HepG2 (cell line): Measurements from ENCODE around the gene FAM76A. TPM values are rescaled to one million over a fixed set of nuclear protein-coding genes. Genes with fewer than 3 reads are reported as not detected.

ENCODE experiments used
- ARHGAP35 ChIP-seq: sonication (generic); formaldehyde crosslinking; IDR thresholded peaks from 2 replicates; pipeline ENCODE4 v1.9.0; 2022; ENCODE audit warnings: mild to moderate bottlenecking, inconsistent platforms, moderate library complexity, missing genetic modification reagents, borderline replicate concordance
- ARID5B ChIP-seq: IDR thresholded peaks from 2 replicates; pipeline ENCODE4 v1.4.0; 2020; ENCODE audit warnings: mild to moderate bottlenecking, missing genetic modification reagents
- CSRNP2 ChIP-seq: sonication (generic); formaldehyde crosslinking; conservative IDR thresholded peaks from 2 replicates; pipeline ENCODE4 v1.8.0; 2022; ENCODE audit warnings: low read depth, missing genetic modification reagents
- ELF4 ChIP-seq: sonication (generic); formaldehyde crosslinking; IDR thresholded peaks from 2 replicates; pipeline ENCODE4 v1.5.0; 2020; ENCODE audit warnings: missing genetic modification reagents, mild to moderate bottlenecking, moderate library complexity, borderline replicate concordance
- HNRNPLL ChIP-seq: fragments of 200-400 bp; formaldehyde crosslinking; IDR thresholded peaks from 2 replicates; pipeline ENCODE4 v1.6.1; 2017; ENCODE audit warnings: mild to moderate bottlenecking, low read depth, low read length; ENCODE audit not compliant: poor library complexity, severe bottlenecking
- IRX3 ChIP-seq: sonication (generic); formaldehyde crosslinking; IDR thresholded peaks from 2 replicates; pipeline ENCODE4 v1.8.1; 2023; ENCODE audit warnings: mild to moderate bottlenecking, low read depth, missing genetic modification reagents, borderline replicate concordance
- NCOA5 ChIP-seq: sonication (generic); formaldehyde crosslinking; IDR thresholded peaks from 2 replicates; pipeline ENCODE4 v1.4.0; 2020; ENCODE audit warnings: missing genetic modification reagents
- PRMT3 ChIP-seq: sonication (generic); formaldehyde crosslinking; IDR thresholded peaks from 2 replicates; pipeline ENCODE4 v1.8.1; 2022; ENCODE audit warnings: low read depth, mild to moderate bottlenecking, moderate library complexity, missing genetic modification reagents, borderline replicate concordance
- RFX3 ChIP-seq: IDR thresholded peaks from 2 replicates; pipeline ENCODE4 v1.6.1; 2016; ENCODE audit warnings: missing biosample characterization, missing genetic modification reagents
- RFXAP ChIP-seq: sonication (generic); formaldehyde crosslinking; IDR thresholded peaks from 2 replicates; pipeline ENCODE4 v1.4.0; 2020; ENCODE audit warnings: missing genetic modification reagents, borderline replicate concordance
- SMYD3 ChIP-seq: sonication (generic); formaldehyde crosslinking; IDR thresholded peaks from 2 replicates; pipeline ENCODE4 v1.8.1; 2023; ENCODE audit warnings: mild to moderate bottlenecking, missing genetic modification reagents
- TSC22D2 ChIP-seq: sonication (generic); formaldehyde crosslinking; IDR thresholded peaks from 2 replicates; pipeline ENCODE4 v1.5.1; 2020; ENCODE audit warnings: missing genetic modification reagents, mild to moderate bottlenecking, borderline replicate concordance
- ZFP62 ChIP-seq: sonication (generic); formaldehyde crosslinking; IDR thresholded peaks from 2 replicates; pipeline ENCODE4 v1.4.0; 2020; ENCODE audit warnings: missing genetic modification reagents
- ZFP82 ChIP-seq: sonication (generic); formaldehyde crosslinking; IDR thresholded peaks from 2 replicates; pipeline ENCODE4 v1.5.1; 2020; ENCODE audit warnings: mild to moderate bottlenecking, missing genetic modification reagents, borderline replicate concordance
- ZNF782 ChIP-seq: sonication (generic); formaldehyde crosslinking; IDR thresholded peaks from 2 replicates; pipeline ENCODE4 v1.4.0; 2020; ENCODE audit warnings: missing genetic modification reagents, mild to moderate bottlenecking, borderline replicate concordance
- ZNF790 ChIP-seq: sonication (generic); formaldehyde crosslinking; IDR thresholded peaks from 2 replicates; pipeline ENCODE4 v1.8.0; 2022; ENCODE audit warnings: missing genetic modification reagents, mild to moderate bottlenecking, borderline replicate concordance
- polyA plus RNA-seq, 8 experiments: library from polyadenylated mRNA; depleted of rRNA in 3 of 8; stranded (reverse) in 7 of 8; unstranded in 1 of 8; fragments of >200 nt; fragmentation: Illumina TruSeq in 4 of 8; extraction: Trizol in 4 of 8; gene quantifications; 2 replicates each; pipeline versions ENCODE4 v1.2.1 to v1.2.3, GENCODE V29; 2011 to 2016; ENCODE audit warnings: low read depth in 4 of 8, missing spikeins in 1 of 8, mixed read lengths in 1 of 8; ENCODE audit not compliant: insufficient read depth in 1 of 8
- total RNA-seq, 5 experiments: library from RNA; depleted of rRNA; stranded (reverse); fragments of >200 nt; fragmentation: Illumina TruSeq; extraction: Trizol; gene quantifications; 2 replicates each; pipeline ENCODE4 v1.2.3, GENCODE V29; 2016; ENCODE audit warnings: low read depth in 1 of 5
- TF ChIP-seq, protein P1 (sequence below): sonication (generic); formaldehyde crosslinking; IDR thresholded peaks from 2 replicates; pipeline ENCODE4 v1.4.0; 2020; ENCODE audit warnings: missing genetic modification reagents
- TF ChIP-seq, protein P2 (sequence below): sonication (generic); formaldehyde crosslinking; IDR thresholded peaks from 2 replicates; pipeline ENCODE4 v1.4.0; 2020; ENCODE audit warnings: missing genetic modification reagents, mild to moderate bottlenecking, borderline replicate concordance
- TF ChIP-seq, protein P3 (sequence below): IDR thresholded peaks from 2 replicates; pipeline ENCODE4 v1.6.1; 2016

The FAM76A gene
- total and polyA plus RNA-seq, 2 of the 13 experiments (the other 11 are each of a cell fraction or from before 2014, with no cell fraction given), result 4.2 to 15.7 TPM

DNA sequence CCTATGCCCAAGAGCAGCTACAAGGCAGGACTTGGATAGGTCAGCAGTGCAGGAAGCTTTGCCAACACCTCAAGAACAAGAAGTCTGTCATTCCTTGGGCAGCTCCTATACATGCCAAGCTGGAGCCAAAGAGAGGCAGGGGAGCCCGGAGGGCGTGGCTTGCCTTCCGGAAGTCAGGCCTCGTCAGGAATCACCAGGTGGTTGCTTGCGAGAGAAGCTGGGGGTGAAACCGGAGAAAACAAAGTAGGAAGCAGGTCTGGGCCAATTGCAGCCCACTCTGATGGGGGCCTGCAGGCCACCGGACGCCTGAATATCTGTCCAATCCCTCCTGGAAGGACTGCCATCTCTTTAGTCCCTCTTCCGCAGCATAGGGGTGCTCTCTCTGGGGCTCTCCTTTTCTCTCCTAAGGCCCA is 794 bp upstream of the FAM76A start (continued):
- TF ChIP-seq ARID5B (CRISPR knock-in tag), result no peak
- TF ChIP-seq ARHGAP35 (CRISPR knock-in tag), result no peak
- TF ChIP-seq IRX3 (CRISPR knock-in tag), result no peak
- TF ChIP-seq HNRNPLL, result no peak
- TF ChIP-seq, protein P1, sequence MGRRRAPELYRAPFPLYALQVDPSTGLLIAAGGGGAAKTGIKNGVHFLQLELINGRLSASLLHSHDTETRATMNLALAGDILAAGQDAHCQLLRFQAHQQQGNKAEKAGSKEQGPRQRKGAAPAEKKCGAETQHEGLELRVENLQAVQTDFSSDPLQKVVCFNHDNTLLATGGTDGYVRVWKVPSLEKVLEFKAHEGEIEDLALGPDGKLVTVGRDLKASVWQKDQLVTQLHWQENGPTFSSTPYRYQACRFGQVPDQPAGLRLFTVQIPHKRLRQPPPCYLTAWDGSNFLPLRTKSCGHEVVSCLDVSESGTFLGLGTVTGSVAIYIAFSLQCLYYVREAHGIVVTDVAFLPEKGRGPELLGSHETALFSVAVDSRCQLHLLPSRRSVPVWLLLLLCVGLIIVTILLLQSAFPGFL, result no peak
- peak; percentile 40; the same call in 1 of the 2 replicates for TF ChIP-seq RFXAP (CRISPR knock-in tag)
- TF ChIP-seq ELF4, result peak; percentile 19; the same call in 1 of the 2 replicates
- no peak for TF ChIP-seq RFX3 (CRISPR knock-in tag)
- no peak for TF ChIP-seq PRMT3
- TF ChIP-seq TSC22D2 (CRISPR knock-in tag), result 0 out of 2 replicates have a peak, but pooled peaks have one; percentile 8
- no peak for TF ChIP-seq NCOA5 (CRISPR knock-in tag)
- TF ChIP-seq ZNF790 (CRISPR knock-in tag), result no peak
- TF ChIP-seq ZFP62, result no peak
- TF ChIP-seq, protein P2, sequence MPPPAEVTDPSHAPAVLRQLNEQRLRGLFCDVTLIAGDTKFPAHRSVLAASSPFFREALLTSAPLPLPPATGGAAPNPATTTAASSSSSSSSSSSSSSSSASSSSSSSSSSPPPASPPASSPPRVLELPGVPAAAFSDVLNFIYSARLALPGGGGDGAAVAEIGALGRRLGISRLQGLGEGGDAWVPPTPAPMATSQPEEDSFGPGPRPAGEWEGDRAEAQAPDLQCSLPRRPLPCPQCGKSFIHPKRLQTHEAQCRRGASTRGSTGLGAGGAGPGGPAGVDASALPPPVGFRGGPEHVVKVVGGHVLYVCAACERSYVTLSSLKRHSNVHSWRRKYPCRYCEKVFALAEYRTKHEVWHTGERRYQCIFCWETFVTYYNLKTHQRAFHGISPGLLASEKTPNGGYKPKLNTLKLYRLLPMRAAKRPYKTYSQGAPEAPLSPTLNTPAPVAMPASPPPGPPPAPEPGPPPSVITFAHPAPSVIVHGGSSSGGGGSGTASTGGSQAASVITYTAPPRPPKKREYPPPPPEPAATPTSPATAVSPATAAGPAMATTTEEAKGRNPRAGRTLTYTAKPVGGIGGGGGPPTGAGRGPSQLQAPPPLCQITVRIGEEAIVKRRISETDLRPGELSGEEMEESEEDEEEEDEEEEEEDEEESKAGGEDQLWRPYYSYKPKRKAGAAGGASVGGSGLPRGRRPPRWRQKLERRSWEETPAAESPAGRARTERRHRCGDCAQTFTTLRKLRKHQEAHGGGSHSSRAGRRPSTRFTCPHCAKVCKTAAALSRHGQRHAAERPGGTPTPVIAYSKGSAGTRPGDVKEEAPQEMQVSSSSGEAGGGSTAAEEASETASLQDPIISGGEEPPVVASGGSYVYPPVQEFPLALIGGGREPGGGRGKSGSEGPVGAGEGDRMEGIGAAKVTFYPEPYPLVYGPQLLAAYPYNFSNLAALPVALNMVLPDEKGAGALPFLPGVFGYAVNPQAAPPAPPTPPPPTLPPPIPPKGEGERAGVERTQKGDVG (CRISPR knock-in tag), result no peak
- no peak for TF ChIP-seq SMYD3 (CRISPR knock-in tag)
- TF ChIP-seq CSRNP2, result no peak
- TF ChIP-seq, protein P3, sequence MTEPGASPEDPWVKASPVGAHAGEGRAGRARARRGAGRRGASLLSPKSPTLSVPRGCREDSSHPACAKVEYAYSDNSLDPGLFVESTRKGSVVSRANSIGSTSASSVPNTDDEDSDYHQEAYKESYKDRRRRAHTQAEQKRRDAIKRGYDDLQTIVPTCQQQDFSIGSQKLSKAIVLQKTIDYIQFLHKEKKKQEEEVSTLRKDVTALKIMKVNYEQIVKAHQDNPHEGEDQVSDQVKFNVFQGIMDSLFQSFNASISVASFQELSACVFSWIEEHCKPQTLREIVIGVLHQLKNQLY (CRISPR knock-in tag), result no peak
- no peak for TF ChIP-seq ZNF782 (CRISPR knock-in tag)
- no peak for TF ChIP-seq ZFP82 (CRISPR knock-in tag)
